Measurements from ENCODE around the gene GABBR2. TPM values are rescaled to one million over a fixed set of nuclear protein-coding genes. Genes with fewer than 3 reads are reported as not detected.

Gene GABBR2
- total and polyA plus RNA-seq, 9 of the 15 experiments (the other 6 are each of a cell fraction or from before 2014, with no cell fraction given), result 0.15 to 1.9 (median 0.32) TPM

DNA sequence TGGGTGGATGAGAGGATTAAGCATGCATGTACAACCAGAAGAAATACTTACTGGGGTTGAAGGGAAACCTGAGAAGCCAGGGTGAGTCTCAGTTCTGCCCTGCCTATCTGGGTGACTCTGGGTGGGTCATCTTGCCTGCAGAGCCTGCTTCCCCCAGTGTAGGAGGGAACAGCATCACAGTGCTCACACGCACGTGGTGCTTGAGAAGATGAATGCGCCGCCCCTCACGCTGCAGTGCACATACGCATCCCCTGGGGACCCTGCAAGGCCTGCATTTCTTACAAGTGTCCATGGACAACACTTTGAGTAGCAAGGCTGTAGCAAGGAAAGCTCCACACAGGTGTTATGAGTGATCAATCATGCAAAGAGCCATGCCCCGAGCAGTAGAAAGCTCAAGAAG lies 18.7 kb upstream of the GABBR2 start:
- BruUV-seq (replicated peaks), result no TSS peak
- no peak for DNase-seq (ENCODE audit: extremely low read depth in 1 of 4, low spot score in 3 of 4)
- Histone ChIP-seq H3K4me1 (replicated peaks in 1 of 2; ENCODE audit: control insufficient read depth in 2 of 2, insufficient read depth in 2 of 2, low read length in 2 of 2) (peaks cover 0 to 5% of the 10 kb centered on the region in 2 experiments; a peak in 2 of 5 replicates), H2AFZ (ENCODE audit: low read depth, low read length) (no peak overlapping the region), H3K27me3 (ENCODE audit: control insufficient read depth in 2 of 2, insufficient read depth in 2 of 2, low read length in 2 of 2) (peaks cover 18 to 30% of the 10 kb centered on the region in 2 experiments; a peak in 4 of 5 replicates), H3K79me2 (ENCODE audit: control insufficient read depth, insufficient read depth, low read length) (no peaks in the 10 kb centered on the region), H3K9me1 (ENCODE audit: control insufficient read depth, insufficient read depth, low read length) (no peaks in the 10 kb centered on the region), H3K9me3 (replicated peaks; ENCODE audit: control insufficient read depth, insufficient read depth, low read depth, low read length) (no peaks in the 10 kb centered on the region), H3K27ac (ENCODE audit: extremely low read depth, low read depth, low read length) (no peak overlapping the region), H4K20me1 (replicated peaks; ENCODE audit: control insufficient read depth, insufficient read depth, low read length) (0 out of 2 replicates have a peak, but pooled peaks cover 4% of the 10 kb centered on the region), H3K4me2 (ENCODE audit: insufficient read depth, low read length) (no peak overlapping the region), H3K36me3 (ENCODE audit: control insufficient read depth, insufficient read depth, low read length) (no peaks in the 10 kb centered on the region), H3K4me3 (no peak overlapping the region), H3K9ac (ENCODE audit: insufficient read depth in 1 of 2, low read depth in 2 of 2, low read length in 2 of 2) (no peak overlapping the region)
- TF ChIP-seq, protein P1, sequence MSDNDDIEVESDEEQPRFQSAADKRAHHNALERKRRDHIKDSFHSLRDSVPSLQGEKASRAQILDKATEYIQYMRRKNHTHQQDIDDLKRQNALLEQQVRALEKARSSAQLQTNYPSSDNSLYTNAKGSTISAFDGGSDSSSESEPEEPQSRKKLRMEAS (CRISPR knock-in tag; IDR thresholded peaks at IDR 0.05), result no peak
- no peak for TF ChIP-seq NFYB (IDR thresholded peaks at IDR 0.05; ENCODE audit: extremely low read depth, insufficient read length)
- TF ChIP-seq, protein P2, sequence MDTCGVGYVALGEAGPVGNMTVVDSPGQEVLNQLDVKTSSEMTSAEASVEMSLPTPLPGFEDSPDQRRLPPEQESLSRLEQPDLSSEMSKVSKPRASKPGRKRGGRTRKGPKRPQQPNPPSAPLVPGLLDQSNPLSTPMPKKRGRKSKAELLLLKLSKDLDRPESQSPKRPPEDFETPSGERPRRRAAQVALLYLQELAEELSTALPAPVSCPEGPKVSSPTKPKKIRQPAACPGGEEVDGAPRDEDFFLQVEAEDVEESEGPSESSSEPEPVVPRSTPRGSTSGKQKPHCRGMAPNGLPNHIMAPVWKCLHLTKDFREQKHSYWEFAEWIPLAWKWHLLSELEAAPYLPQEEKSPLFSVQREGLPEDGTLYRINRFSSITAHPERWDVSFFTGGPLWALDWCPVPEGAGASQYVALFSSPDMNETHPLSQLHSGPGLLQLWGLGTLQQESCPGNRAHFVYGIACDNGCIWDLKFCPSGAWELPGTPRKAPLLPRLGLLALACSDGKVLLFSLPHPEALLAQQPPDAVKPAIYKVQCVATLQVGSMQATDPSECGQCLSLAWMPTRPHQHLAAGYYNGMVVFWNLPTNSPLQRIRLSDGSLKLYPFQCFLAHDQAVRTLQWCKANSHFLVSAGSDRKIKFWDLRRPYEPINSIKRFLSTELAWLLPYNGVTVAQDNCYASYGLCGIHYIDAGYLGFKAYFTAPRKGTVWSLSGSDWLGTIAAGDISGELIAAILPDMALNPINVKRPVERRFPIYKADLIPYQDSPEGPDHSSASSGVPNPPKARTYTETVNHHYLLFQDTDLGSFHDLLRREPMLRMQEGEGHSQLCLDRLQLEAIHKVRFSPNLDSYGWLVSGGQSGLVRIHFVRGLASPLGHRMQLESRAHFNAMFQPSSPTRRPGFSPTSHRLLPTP (IDR thresholded peaks at IDR 0.05; ENCODE audit: borderline replicate concordance, extremely low read depth, insufficient read length), result no peak
- TF ChIP-seq RBM34 (IDR thresholded peaks at IDR 0.05; ENCODE audit: borderline replicate concordance, insufficient read depth, low read length), result no peak
- no peak for TF ChIP-seq ZNF76 (CRISPR knock-in tag; IDR thresholded peaks at IDR 0.05; ENCODE audit: borderline replicate concordance)
- TF ChIP-seq MYBL2 (IDR thresholded peaks at IDR 0.05; ENCODE audit: low read depth), result no peak
- no peak for TF ChIP-seq MYBL2 (CRISPR knock-in tag; IDR thresholded peaks at IDR 0.05; ENCODE audit: borderline replicate concordance)
- TF ChIP-seq, protein P3, sequence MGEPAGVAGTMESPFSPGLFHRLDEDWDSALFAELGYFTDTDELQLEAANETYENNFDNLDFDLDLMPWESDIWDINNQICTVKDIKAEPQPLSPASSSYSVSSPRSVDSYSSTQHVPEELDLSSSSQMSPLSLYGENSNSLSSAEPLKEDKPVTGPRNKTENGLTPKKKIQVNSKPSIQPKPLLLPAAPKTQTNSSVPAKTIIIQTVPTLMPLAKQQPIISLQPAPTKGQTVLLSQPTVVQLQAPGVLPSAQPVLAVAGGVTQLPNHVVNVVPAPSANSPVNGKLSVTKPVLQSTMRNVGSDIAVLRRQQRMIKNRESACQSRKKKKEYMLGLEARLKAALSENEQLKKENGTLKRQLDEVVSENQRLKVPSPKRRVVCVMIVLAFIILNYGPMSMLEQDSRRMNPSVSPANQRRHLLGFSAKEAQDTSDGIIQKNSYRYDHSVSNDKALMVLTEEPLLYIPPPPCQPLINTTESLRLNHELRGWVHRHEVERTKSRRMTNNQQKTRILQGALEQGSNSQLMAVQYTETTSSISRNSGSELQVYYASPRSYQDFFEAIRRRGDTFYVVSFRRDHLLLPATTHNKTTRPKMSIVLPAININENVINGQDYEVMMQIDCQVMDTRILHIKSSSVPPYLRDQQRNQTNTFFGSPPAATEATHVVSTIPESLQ (CRISPR knock-in tag; IDR thresholded peaks at IDR 0.05), result no peak
- TF ChIP-seq CBX2 (IDR thresholded peaks at IDR 0.05; ENCODE audit: insufficient read depth, low read length, poor library complexity, severe bottlenecking), result no peak
- TF ChIP-seq NCOR1 (IDR thresholded peaks at IDR 0.05), result no peak
- no peak for TF ChIP-seq FOXK1 (CRISPR knock-in tag; IDR thresholded peaks at IDR 0.05; ENCODE audit: borderline replicate concordance)
- no peak for TF ChIP-seq SNIP1 (IDR thresholded peaks at IDR 0.05; ENCODE audit: low read depth)
- TF ChIP-seq PYGO2 (tag; IDR thresholded peaks at IDR 0.05), result no peak
- no peak for TF ChIP-seq ZNF408 (CRISPR knock-in tag; IDR thresholded peaks at IDR 0.05; ENCODE audit: low read depth)
- 13% methylated on average over 7 of the region's 7 CpGs for WGBS (ENCODE audit: insufficient coverage, low coverage, missing lambda C conversion rate)
- ATAC-seq, result no peak; the same call in 2 of the 3 replicates
- intact Hi-C loops (cut with micrococcal nuclease) (no loop called here), in situ Hi-C loops (cut with MboI) (no loop called here)
- CTCF ChIA-PET (ENCODE audit: low intra/inter-chr PET ratio), result no interaction called here
- FAIRE-seq, result no peak
- POLR2A ChIA-PET, result interaction anchor here (0.5 kb wide), 1 partner anchor 151 kb away, joined by 3 read pairs; no protein-coding TSS in a partner anchor

Measured in K562 (cell line).